ENCODE measurements around the gene PPFIA1. TPM values are rescaled to one million over a fixed set of nuclear protein-coding genes. Genes with fewer than 3 reads are reported as not detected.
"Not testable (repeated sequence)": the region's sequence is repeated elsewhere in the genome, so short reads cannot be mapped to it uniquely, and the experiment has no call there.

PPFIA1 gene
- polyA plus RNA-seq, 3 donors from 2014 or later = 4.6 to 13.4 (median 6.3) TPM

GRCh38 chr11:70390882-70391281, 120.4 kb downstream of the PPFIA1 start:
- peaks cover 22 to 26% (median 24%) of the 10 kb centered on the region in 3 donors for H3K27me3 Mint-ChIP-seq (ENCODE audit: low read depth in 3 of 3)
- DNase-seq, H3K36me3 Mint-ChIP-seq, H3K4me3 Mint-ChIP-seq, H3K27ac Mint-ChIP-seq, H3K9me3 Mint-ChIP-seq, H3K4me1 Mint-ChIP-seq: not testable (repeated sequence)

DNA sequence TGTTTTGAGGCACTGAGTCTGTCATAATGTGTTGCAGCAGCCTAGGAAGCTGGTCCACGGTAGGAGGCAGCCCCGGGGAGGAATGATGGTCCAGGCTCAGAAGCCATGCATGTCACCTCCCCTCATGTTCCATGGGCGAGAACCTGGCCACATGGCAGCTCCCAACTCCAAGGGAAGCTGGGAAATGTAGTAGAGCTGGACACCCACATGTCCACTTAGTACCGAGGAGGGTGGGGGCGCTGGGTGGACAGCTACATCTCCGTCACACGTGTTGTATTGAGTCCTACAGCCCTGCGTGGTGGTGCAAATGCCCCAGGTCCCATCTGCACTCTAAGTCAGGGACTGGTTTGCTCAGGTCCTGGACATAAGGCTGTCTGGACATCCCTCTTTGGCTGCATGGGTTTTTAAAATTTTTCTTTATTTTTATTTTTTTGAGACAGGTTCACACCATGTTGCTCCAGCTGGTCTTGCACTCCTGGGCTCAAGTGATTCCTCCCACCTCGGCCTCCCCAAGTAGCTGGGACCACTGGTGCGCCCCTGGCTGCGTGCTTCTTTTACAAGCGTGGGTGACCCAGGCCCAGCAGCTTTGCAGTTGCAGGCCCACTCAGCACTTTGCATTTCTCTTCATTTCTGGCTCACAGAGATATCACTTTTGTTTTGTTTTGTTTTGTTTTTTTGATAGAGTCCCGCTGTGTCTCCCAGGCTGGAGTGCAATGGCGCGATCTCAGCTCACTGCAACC, 123.9 kb downstream of the PPFIA1 start:
- Mint-ChIP-seq H3K9me3 (no peaks in the 10 kb centered on the region), H3K27me3 (ENCODE audit: low read depth in 3 of 3) (peaks cover 26 to 36% (median 30%) of the 10 kb centered on the region in 3 donors), H3K27ac (no peak overlapping the region), H3K4me3 (no peak overlapping the region), H3K4me1 (peaks cover 15 to 17% of the 10 kb centered on the region in 2 donors), H3K36me3 (no peaks in the 10 kb centered on the region)
- DNase-seq = no peak

- Mint-ChIP-seq H3K4me3 (peak overlapping the region; percentile 79 to 94 (median 84)), H3K9me3 (peaks cover 0 to 5% (median 0%) of the 10 kb centered on the region in 6 donors), H3K36me3 (no peaks in the 10 kb centered on the region), H3K27ac (peak overlapping the region in 1 of 6 donors; percentile 45), H3K27me3 (ENCODE audit: low read depth in 3 of 3) (peaks cover 31 to 38% (median 32%) of the 10 kb centered on the region in 3 donors), H3K4me1 (peaks cover 15 to 18% of the 10 kb centered on the region in 2 donors)
- DNase-seq = peak in 1 of 3 donors; percentile 8
Measured at GRCh38 chr11:70397336-70397982, 127.0 kb downstream of the PPFIA1 start.

GRCh38 chr11:70397983-70398833, 127.7 kb downstream of the PPFIA1 start, which contains the start of gene CTTN:
CTTN (plus strand) TSS chr11:70398529; CDS start chr11:70407298, 8,769 bp downstream.
- Mint-ChIP-seq H3K36me3 (no peaks in the 10 kb centered on the region), H3K27me3 (ENCODE audit: low read depth in 3 of 3) (peaks cover 27 to 37% (median 34%) of the 10 kb centered on the region in 3 donors), H3K4me1 (peaks cover 15 to 18% of the 10 kb centered on the region in 2 donors), H3K4me3 (peak within 1 kb of the TSS; percentile 79 to 94 (median 84)), H3K9me3 (peaks cover 0 to 6% (median 0%) of the 10 kb centered on the region in 6 donors), H3K27ac (peak within 1 kb of the TSS in 1 of 6 donors; percentile 45)
- peak; percentile 45 to 56 (median 54) for DNase-seq

- Mint-ChIP-seq H3K4me3 (peak overlapping the region; percentile 42 to 70 (median 53)), H3K27ac (peak overlapping the region in 1 of 6 donors; percentile 45), H3K36me3 (no peaks in the 10 kb centered on the region), H3K27me3 (ENCODE audit: low read depth in 3 of 3) (peaks cover 27 to 37% (median 34%) of the 10 kb centered on the region in 3 donors), H3K4me1 (peaks cover 15 to 18% of the 10 kb centered on the region in 2 donors), H3K9me3 (peaks cover 0 to 6% (median 0%) of the 10 kb centered on the region in 6 donors)
- no peak for DNase-seq
Measured at GRCh38 chr11:70398834-70399680, 128.6 kb downstream of the PPFIA1 start.

DNA sequence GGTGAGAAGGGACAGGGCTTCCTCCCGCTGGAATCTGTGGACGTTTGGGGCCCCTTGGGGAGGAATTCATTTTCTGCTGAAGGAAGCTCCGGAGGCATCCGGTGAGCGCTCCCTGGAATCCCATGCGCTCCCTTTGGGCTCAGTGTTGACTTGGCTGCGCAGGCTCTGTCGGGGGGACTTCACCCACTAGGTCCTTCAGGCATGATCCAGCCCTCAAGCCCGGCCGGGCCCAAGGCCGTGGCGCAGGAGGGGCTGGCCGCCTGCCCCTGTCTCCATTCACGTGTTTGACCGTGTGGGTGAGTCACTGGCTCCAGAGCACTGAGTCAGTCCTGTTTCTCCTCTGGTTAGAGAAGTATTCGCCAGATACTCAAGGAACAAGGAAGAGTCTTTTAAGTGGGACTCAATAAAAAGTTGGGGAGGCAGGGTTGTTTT, 129.2 kb downstream of the PPFIA1 start:
- peaks cover 27 to 37% (median 34%) of the 10 kb centered on the region in 3 donors for H3K27me3 Mint-ChIP-seq (ENCODE audit: low read depth in 3 of 3)
- no peak overlapping the region for H3K27ac Mint-ChIP-seq
- H3K4me1 Mint-ChIP-seq = peaks cover 15 to 18% of the 10 kb centered on the region in 2 donors
- H3K4me3 Mint-ChIP-seq = peak overlapping the region in 4 of 5 donors; percentile 38 to 55 (median 48)
- H3K36me3 Mint-ChIP-seq = no peaks in the 10 kb centered on the region
- no peak for DNase-seq
- peaks cover 0 to 6% (median 0%) of the 10 kb centered on the region in 6 donors for H3K9me3 Mint-ChIP-seq

DNA sequence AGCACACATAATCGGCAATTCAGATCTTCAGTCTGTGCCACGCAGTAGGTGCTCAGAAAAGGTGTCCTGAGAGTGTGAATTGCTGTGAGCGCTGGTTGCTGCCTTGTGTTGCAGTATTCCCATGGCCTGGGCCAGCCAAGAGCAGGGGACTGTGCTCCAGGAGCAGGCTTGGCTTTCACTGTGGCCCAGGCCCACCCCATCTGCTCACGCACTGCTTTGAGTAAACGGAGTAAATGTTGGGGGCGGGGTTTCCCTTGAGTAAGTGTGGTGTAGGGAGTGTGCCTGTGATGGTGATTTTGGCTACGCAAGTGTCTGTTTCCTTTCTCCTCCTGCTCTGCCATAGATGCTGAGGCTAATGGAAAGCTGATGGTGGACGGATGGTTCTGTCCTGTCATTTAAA, 130.2 kb downstream of the PPFIA1 start:
- Mint-ChIP-seq H3K27ac (no peak overlapping the region), H3K4me3 (no peak overlapping the region), H3K36me3 (no peaks in the 10 kb centered on the region), H3K27me3 (ENCODE audit: low read depth in 3 of 3) (peaks cover 28 to 38% (median 34%) of the 10 kb centered on the region in 3 donors), H3K4me1 (peaks cover 15 to 18% of the 10 kb centered on the region in 2 donors), H3K9me3 (peaks cover 0 to 6% (median 0%) of the 10 kb centered on the region in 6 donors)
- DNase-seq = no peak

DNA sequence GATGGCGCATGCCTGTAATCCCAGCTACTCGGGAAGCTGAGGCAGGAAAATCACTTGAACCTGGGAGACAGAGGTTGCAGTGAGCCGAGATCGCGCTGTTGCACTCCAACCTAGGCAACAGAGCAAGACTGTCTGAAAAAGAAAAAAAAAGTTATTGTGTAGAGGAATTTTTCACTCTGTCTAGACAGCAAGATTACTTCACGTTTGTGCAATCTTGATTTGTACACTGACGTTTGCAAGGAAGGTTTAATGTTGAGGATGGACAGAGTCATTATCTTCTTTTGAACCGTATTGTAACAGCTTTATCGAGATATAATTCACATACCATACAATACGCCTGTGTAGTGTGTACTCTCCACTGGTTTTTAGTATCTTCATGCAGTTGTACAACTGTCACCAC, 131.5 kb downstream of the PPFIA1 start:
- Mint-ChIP-seq H3K4me1 (peaks cover 15 to 16% of the 10 kb centered on the region in 2 donors), H3K27ac (no peak overlapping the region), H3K4me3 (no peak overlapping the region), H3K9me3 (peaks cover 0 to 6% (median 0%) of the 10 kb centered on the region in 6 donors), H3K27me3 (ENCODE audit: low read depth in 3 of 3) (peaks cover 30 to 37% (median 33%) of the 10 kb centered on the region in 3 donors), H3K36me3 (no peaks in the 10 kb centered on the region)
- DNase-seq = no peak

GRCh38 chr11:70402685-70403084, 132.2 kb downstream of the PPFIA1 start:
- Mint-ChIP-seq H3K9me3 (peaks cover 0 to 6% (median 0%) of the 10 kb centered on the region in 6 donors), H3K4me1 (peaks cover 9 to 10% of the 10 kb centered on the region in 2 donors), H3K36me3 (no peaks in the 10 kb centered on the region), H3K27me3 (ENCODE audit: low read depth in 3 of 3) (peaks cover 25 to 36% (median 34%) of the 10 kb centered on the region in 3 donors), H3K27ac (no peak overlapping the region), H3K4me3 (no peak overlapping the region)
- no peak for DNase-seq

DNA sequence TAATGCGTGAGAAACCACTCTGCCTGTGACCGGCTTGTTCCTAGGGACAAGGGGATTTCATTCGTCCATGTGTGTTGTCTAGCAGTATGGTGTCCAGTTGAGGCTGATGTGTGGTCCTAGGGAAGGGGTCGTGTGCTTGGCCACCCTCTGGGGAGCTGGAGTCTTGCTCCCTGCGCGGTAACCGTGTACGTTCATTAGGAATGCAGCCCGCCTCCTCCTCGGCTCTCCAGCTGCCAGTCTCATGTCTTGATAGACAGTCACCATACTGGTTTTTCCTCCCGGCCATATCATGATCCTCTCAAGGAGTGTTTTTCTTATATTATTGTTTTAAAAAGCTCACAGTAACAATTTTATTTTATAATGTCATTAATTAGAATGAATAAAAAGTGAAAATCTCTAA, 133.8 kb downstream of the PPFIA1 start:
- Mint-ChIP-seq H3K36me3 (no peaks in the 10 kb centered on the region), H3K27ac (no peak overlapping the region), H3K4me3 (no peak overlapping the region), H3K27me3 (ENCODE audit: low read depth in 3 of 3) (peaks cover 24 to 36% (median 26%) of the 10 kb centered on the region in 3 donors), H3K4me1 (peaks cover under 1 to 2% of the 10 kb centered on the region in 2 donors), H3K9me3 (peaks cover 0 to 6% (median 0%) of the 10 kb centered on the region in 6 donors)
- DNase-seq = no peak

- peaks cover 22 to 36% (median 32%) of the 10 kb centered on the region in 3 donors for H3K27me3 Mint-ChIP-seq (ENCODE audit: low read depth in 3 of 3)
- no peak for DNase-seq
- peaks cover 0 to 6% (median 0%) of the 10 kb centered on the region in 6 donors for H3K9me3 Mint-ChIP-seq
Measured at GRCh38 chr11:70405679-70406395, 135.3 kb downstream of the PPFIA1 start.

DNA sequence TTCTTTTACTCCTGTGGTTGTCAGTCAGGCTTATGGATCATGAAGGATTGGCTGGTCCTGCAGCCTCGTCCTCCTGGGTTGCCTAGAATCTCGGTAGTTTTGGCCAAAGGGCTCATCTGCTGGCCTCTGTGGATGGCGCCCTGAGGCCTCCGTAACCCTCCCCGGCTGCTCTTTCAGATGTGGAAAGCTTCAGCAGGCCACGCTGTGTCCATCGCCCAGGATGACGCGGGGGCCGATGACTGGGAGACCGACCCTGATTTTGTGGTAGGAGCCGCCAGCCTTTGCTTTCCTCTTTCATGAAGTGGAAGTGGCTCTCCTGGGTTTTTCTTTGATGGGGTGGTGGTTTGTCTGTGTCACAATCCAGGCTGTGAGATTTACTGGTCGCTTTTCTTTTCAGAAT, 136.6 kb downstream of the PPFIA1 start:
- H3K4me3 Mint-ChIP-seq = no peak overlapping the region
- peaks cover 0 to 4% (median 0%) of the 10 kb centered on the region in 6 donors for H3K9me3 Mint-ChIP-seq
- H3K27me3 Mint-ChIP-seq (ENCODE audit: low read depth in 3 of 3) = peaks cover 26 to 38% (median 29%) of the 10 kb centered on the region in 3 donors
- H3K36me3 Mint-ChIP-seq = no peaks in the 10 kb centered on the region
- no peaks in the 10 kb centered on the region for H3K4me1 Mint-ChIP-seq
- no peak overlapping the region for H3K27ac Mint-ChIP-seq
- no peak for DNase-seq

More at GRCh38 chr11:70405679-70406395, 135.3 kb downstream of the PPFIA1 start:
- no peak overlapping the region for H3K4me3 Mint-ChIP-seq
- H3K27ac Mint-ChIP-seq = no peak overlapping the region
- no peaks in the 10 kb centered on the region for H3K36me3 Mint-ChIP-seq
- no peaks in the 10 kb centered on the region for H3K4me1 Mint-ChIP-seq

All from immature natural killer cell (primary cell).